Kidney tubule cell (primary cell): ENCODE measurements around the gene ATG14.
A peak's percentile ranks its signal among the peaks of the same experiment; 100 is the strongest.
"Not testable (repeated sequence)": the region's sequence is repeated elsewhere in the genome, so short reads cannot be mapped to it uniquely, and the experiment has no call there.

ENCODE experiments used
- DNase-seq: peaks from one replicate; pipeline ENCODE4 v3.0.0-alpha.2; 2018; ENCODE audit warnings: low spot score

Gene ATG14

DNA sequence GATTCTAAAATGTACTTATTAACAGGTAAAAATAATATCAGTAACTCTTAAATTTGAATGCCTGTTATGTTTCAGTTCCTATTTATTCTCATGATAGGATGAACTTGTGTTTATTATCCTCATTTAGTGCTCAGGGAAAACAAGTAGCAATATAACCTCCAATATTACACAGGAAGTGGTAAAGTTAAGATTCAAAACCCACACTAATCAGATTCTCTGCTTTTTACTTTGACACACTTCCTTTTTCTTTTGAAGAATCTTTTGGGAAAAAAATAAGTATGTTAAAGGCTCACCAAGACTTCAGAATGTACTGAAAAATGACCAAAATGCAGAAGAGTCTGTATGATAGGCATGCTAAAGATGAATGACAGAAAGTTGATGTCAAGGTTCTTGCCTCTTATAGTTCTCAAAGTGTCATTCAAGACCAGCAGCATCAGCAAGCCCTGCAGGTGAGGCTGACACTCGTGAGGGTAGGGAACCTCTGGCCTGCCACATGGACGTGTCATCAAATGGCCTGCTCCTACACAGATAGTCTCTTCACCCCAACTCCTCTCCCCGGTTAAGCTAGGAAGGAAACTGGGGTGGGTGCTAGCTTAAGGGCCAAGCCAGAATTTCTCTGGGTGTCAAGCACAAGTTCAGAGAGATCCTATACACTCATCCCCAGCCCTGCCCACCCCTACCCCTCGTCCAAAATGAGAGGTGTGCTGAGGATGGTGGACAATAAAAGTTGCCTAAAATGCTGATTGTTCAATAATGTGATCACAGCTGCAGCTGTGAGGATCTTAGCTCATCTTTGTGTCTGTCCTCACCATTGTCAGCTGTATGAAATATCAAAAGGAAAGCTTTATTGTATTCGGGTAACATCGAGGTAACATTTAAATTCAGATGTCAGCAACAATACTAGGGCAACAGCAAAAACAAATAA lies 22.5 kb upstream of the ATG14 start:
- DNase-seq: no peak

DNA sequence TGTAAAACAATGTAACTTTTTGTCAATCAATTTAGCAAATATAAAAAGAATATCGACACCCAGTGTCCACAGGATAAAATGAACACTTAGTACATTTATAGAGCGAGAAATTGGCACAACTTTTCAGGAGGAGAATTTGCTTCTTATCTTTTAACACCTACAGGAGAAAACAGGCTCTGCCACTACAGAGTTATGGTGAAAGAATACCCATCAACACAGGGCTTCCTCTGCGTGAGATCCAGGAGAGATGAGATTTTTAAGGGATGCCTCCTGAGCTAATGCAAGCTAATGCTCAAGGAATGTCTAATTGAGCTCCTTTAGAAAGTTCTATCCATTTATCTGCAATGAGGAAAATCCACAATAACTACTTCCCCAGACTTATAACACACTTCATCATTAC lies 21.0 kb upstream of the ATG14 start:
- DNase-seq: no peak

DNA sequence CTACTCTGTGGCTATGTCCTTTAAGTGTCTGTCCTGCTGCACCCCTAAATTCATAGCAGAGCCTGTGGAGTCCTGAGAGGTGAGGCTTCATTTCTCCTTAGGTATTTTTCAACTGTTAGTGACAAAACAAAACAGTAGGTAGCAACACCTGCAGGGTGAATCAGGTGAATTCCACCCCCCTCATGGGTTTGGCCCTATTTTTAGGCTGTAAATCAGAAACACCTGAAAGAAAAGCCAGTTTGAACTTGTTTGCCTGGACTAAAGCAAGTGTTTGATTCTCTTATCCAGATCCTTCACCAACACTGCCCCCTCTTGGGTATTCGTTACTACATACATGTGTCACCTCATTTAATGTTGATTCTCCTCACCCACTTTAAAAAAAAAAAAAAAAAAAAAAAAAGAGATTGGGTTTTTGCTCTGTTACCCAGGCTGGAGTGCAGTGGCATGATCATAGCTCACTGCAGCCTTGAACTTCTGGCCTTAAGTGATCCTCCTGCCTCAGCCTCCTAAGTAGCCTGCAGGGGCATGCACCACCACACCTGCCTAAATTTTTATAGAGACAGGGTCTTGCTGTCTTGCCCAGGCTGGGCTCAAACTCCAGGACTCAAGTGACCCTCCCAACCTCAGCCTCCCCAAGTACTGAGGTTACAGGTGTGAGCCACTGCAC lies 18.5 kb upstream of the ATG14 start:
- peak; percentile 79 for DNase-seq

DNA sequence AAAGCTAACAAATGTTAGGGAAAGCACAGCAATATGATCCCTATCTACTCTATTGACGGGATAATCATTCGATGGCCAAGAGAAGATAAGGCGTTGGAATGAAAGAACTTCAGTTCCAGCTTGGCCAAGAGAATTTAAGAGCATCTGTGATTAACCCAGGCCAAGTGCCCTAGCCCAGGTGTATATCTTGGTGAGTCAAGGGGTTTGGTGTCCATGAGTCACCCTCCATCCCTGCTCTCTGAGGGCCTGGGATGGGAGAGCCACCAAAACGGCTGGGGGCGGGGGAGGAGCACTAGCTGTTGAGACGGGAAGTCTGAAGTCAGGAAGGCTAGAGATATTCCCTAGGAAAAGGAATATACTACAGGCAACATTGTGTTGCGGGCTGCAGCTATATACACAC lies 15.8 kb upstream of the ATG14 start:
- DNase-seq: peak; percentile 82

DNA sequence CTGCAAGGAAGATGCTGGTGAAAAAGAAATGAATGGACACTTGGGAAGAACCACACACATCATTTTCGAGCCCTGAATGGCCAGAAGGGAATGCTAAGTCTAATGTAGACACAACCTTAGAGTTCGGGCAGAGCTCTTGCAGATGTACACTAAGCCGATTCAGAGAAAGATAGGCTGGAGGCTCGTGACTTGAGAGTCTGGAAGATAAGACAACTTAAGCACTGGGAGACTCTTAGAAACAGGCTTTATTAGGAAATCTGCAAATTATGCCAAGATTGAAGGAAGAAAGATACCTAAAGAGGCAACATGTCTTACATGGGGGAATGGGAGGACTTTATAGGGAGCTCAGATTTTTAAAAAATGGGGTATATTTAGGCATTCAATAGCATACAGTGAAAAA lies 15.3 kb upstream of the ATG14 start:
- DNase-seq: no peak

DNA sequence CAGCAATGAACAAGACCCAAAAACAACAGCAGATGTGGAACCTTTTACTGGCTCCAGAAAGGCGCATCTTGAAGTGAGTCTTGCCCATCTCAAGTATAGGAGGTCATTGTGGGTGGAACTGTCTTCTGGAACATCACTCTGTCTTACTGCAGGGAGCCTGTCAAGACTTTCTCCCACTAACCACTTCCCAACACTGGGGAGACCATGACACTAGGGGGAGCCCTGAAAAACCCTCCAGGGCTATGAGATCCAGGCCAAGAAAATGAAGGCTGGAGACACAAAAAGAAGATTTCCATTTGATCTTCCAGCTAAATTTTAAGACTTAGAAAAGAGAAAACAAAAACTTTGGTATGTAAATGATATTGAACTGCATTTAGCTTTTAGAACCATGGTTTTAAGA lies 13.5 kb upstream of the ATG14 start:
- DNase-seq: no peak

DNA sequence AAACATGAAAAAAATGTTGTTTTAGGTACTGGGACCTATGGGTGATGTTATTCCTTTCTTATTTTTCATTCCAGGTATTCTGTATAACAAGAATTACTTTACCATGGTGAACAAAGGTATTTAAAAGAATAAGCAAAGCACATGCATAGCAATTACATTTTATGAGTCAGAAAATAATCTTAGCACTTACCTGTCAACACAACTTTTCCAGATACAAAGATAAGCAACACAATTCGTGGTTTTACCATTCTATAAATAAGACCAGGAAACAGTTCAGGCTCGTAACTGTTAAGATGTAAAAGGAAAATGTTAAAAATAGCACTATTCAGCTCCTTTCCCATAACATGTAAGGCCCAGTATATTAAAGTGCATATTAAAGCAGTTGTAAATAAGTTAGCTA lies 12.3 kb upstream of the ATG14 start:
- no peak for DNase-seq

DNA sequence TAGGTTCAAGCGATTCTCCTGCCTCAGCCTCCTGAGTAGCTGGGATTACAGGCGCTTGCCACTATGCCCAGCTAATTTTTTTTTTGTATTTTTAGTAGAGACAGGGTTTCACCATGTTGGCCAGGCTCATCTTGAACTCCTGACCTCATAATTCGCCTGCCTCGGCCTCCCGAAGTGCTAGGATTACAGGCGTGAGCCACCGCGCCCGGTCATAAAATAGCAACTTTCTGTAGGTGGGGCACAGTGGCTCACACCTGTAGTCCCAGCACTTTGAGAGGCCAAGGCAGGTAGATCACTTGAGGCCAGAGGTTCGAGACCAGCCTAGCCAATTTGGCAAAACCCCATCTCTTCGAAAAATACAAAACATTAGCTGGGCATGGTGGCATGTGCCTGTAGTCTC lies 10.7 kb upstream of the ATG14 start:
- DNase-seq: not testable (repeated sequence)

DNA sequence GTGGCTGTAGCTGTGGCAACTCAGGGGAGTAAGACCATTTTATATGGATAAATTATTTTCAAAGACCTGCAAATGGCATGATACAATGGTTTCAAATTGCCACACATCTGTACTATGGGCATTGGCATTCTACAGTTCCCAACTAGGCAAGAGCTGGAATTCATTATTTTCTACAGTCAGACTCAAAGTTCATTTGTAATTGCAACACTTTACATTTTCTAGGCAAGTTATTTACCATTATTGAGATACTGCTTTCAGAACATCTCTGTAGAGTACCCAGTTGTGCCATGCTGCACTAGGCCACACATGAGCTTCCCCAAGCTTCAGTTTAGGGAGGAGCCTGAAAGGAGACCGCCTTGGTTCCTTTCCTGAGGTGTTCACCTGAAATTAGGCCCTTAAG lies 8.0 kb upstream of the ATG14 start:
- no peak for DNase-seq

DNA sequence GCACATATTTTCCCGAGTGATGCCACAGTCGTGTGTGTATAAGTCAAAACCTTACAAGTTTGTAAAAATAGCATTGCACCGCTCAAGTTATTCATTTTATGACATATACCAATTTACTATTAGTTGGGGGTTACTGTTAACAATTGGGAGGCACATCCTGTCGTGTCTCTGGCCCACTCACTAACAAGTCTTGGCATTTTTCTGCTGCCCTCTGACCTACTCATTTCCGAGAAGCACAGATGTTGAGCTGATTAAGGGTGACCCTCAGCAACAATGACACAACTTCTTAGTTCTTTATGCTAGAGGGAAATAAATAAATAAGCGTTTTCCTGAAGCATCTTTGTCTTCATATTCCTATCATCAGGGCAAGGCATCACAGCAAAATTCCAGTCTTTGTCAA lies 6.8 kb upstream of the ATG14 start:
- DNase-seq: no peak

DNA sequence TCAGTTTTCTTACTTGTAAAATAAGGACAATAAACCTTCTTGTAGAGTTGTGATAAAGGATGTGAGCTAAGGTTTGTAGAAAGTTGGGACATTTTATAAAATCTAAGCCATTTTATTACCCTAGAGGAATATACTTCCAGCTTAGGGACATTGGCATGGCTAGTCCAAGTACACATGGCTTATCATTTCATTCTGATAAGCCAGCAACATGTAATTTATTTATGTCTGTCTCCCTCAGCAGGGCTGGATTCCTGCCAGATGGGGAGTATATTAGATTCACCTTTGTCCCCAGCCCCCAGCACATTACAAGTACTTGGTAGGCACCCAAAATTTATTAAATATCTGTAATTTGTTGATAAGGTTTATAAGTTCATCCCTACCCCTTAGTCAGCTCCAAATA lies 6.3 kb upstream of the ATG14 start:
- no peak for DNase-seq

DNA sequence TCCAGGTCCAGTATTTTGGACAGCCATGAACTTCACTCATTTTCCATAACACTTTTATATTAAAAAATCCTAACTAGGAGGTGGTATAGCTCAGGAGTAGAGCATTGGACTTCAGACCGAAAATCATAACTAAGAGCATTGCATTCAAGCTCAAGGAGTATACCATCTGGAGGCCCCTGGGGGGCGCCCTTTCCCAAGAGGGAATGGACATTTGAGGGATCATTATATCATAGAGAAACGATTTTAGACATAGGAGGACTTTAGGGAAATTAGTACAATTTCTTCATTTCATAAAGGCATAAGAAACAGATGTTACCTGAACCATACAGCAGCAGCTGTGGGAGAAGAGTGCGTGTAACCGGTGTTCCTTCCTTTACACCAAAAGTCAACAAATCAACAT lies 5.2 kb upstream of the ATG14 start:
- DNase-seq: peak; percentile 26

DNA sequence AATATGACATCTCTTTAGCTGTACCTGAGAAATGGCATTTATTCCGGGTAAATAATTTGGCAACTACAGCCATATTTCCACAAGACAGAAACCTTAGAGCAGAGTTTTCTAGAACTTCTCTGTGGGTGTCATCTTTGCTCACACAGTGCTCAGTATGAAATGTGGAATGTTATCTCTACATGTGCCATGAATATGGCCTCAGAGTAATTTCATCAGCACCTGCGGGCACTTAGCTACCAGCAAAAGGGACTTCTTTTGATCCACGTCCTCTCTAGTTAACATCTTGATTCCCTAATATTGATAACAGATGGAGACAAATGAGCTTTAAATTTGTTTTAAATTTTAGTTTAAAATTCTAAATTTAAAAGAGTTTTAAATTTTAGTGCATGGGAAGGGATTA lies 2.9 kb upstream of the ATG14 start:
- DNase-seq: no peak

DNA sequence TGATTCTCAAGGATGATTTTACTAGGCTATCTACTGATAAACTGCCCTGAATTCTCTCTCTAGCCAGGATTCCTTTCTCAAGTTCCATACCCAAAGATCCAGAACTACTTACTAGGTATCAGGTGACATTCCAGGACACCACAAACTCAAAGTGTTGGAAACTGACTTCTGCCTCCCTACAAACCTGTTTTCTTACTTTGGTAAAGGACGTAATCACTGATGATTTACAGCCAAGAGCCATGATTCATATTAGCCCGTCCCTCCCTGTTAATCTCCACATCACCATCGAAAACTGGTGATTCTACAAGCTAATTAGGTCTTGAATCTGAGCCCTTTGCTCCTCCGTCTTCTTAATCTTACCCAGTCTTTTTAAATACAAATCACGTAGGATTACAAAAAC lies 1.0 kb upstream of the ATG14 start:
- DNase-seq: peak; percentile 61

DNA sequence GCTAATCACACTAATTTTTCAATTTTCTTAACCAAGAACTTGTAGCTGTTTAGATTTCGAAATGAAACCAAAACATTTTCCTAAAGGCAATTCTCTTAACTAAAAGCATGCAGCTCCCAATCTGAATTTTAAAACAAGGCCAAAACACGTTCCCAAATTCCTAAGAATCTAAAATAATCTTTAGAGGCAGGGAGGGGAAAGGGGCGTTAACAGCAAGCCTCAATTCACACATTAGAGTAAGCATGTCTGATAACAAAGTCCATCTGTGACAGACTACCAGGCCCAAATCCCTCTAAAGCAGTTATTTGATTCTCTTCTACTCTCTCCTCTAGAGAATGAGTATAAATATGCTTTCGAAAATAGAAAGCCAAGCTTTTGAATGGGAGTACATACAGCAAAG lies 754 bp downstream of the ATG14 start:
- DNase-seq: no peak

DNA sequence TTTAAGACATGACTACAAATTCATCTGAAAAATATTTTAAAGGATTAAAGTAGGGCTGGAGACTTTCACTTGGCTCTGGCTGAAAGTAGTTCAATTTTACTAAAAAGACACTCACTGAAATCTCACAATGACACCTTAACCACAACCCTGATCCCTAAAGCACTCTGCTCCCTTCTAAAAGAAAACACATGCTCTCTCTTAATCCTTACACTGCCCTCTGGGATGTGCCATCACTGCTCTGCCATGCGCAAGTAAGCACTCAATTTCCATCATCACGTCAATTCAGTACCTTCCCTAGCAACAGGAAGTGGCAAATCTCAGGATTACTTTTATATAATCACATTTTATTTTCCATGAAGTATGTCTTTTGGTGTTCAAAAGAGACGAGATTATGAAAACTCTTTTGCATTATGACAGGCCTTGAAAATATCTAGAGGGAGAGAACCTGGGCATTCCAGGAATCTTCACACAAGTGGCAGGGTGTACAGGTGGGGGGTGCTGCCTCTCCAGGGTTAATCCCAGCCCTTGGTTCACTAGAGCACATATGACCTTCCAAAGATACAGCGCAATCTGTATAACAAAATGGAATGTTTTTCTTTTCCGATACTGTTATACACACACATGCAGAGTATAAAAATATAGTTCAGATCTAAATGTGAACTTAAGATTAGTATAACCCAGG lies 7.3 kb downstream of the ATG14 start:
- DNase-seq: no peak

DNA sequence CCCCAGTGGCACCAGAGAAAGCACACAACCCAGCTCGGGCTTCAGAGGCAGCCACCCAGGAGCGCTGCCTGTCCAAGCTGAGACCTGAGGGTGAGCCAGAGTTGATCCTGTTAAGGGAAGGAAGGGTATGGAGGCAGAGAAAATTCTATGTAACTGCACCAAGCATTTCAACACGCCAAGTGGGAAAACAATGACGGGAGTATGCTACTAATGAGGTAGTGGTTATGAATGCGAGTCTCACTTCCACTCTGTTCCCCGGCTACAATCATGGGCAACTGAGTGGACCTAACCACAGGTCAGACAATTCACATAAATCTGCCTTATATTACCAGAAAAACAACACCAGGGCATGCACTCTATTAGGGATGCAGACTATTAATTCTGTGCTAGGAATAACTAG lies 9.9 kb downstream of the ATG14 start:
- no peak for DNase-seq

DNA sequence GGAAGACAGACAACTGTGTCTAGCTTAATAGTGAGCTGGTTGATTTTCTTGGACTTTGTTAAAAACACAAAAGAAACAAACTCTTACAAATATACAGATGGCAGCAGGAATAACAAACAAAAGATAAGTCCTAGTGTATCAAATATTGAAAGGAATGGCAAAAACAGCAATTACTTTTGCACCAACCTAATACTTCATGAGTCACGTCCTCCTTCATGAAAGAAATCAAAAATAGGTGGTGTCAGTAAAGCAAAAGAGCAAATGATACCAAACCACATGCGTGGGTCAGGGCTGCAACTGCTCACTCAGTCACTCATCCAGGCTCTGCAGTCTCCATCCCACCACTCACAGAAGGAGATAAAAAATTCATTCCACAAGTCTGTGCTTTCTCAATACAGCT lies 11.8 kb downstream of the ATG14 start:
- DNase-seq: no peak

DNA sequence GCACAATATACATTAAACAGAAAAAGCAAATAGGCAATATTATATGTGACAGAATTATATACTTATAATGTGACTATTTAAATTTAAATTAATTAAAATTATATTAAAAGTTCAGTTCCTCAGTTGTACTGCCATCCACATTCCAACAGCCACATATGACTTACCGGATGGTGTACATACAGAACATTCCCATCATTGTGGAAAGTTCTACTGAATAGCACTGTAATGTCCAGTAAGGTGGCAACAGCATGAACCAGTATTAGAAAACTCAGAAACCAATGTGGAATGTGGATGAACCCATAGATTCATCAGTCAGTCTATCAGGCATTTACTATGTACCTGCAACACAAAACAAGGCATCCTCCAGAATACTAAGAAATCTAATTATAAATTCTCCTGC lies 12.4 kb downstream of the ATG14 start:
- DNase-seq: no peak

DNA sequence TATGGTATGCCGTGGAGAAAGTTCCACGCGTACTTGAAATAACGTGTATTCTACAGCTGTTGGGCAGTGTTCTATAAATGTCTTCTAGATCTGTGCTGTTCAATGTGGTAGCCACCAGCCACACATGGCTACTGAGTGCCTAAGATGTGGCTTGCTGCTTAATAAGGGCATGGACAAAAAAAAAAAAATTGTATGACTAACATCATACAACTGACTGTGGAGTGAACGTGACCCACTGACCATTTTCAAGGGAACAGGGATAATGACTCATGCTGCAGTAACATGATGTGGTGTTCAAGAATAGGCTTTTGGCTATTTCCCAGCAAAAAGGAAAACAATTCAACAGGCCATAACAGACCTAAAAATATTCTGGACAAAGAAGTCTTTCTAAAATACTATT lies 13.0 kb downstream of the ATG14 start:
- peak; percentile 92 for DNase-seq

DNA sequence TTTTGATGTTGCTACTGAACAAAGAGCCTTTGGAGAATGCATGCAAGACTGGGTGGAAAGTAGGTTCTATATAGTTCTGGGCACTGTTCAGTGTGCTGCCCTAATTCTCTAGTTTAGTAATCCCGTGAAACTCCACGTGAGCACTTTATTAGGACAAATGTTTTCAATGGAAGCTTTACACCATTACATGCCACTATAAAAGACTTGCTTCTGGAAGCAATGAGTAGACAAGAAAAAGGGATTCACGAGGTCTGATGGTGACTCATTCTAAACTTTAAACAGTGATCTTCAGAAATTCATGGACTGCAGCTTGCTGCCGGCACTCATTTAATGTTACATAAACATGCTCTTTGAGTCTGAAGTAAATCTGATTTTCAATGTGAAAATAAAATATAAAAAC lies 22.3 kb downstream of the ATG14 start:
- DNase-seq: no peak

DNA sequence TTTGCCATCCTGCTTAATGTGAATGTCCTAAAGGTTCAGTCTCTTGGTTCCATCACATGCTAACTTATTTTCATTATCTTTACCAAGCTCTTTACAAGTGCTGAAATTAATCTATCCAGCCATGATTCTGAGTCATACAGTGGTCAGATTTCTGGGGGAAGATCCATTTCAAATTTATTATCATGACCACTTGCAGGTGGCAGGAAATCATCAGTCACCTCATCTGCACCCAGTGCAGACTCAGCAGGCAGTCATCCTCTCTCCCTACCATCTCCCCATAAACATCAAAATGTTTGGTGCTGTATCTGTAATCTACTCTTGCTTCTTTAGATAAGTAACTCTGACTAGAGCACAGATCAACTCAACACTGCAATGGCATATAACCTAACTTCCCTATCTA lies 23.5 kb downstream of the ATG14 start:
- DNase-seq: peak; percentile 43

DNA sequence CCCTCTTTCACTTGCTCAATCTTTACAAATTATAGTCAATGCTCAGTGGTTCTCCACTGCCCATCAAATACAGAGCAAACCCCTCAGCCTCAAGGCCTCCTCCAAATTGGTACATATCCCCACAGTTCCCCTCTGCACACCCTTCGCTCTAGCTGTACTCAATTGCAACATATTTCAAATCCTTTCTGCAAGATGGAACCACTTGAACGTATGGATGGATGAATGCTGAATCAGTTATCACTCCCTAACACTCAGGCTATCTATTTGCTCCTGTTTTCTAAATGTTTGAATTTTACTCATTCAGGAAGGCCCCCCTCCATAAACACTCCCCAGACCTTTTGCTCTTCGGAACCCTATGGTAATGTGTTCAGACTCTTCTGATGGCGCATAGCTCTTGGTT lies 24.5 kb downstream of the ATG14 start:
- DNase-seq: no peak
